Measurements from ENCODE around the gene SEMA6A.

SEMA6A gene

GRCh38 chr5:116521173-116521872, 53.3 kb downstream of the SEMA6A start:
- no peak overlapping the region for H3K27ac ChIP-seq (ENCODE audit: low read depth, low read length, poor library complexity, severe bottlenecking)
- no peaks in the 10 kb centered on the region for H3K79me2 ChIP-seq (ENCODE audit: insufficient read depth, low read length)
- H3F3A ChIP-seq (ENCODE audit: insufficient read depth, low read length), result no peaks in the 10 kb centered on the region
- H3K27me3 ChIP-seq (ENCODE audit: insufficient read depth, low read length), result no peaks in the 10 kb centered on the region
- no peaks in the 10 kb centered on the region for H4K20me1 ChIP-seq (ENCODE audit: insufficient read depth, low read length)
- TF ChIP-seq CTCF (IDR thresholded peaks at IDR 0.05; ENCODE audit: low read length) (no peak), EZH2 (IDR thresholded peaks at IDR 0.05; ENCODE audit: borderline replicate concordance, low read length) (no peak)
- no peaks in the 10 kb centered on the region for H3K4me1 ChIP-seq (ENCODE audit: insufficient read depth, low read length, severe bottlenecking)
- no peaks in the 10 kb centered on the region for H3K9me3 ChIP-seq (ENCODE audit: low read length)
- H3K9me2 ChIP-seq (ENCODE audit: low read depth, low read length), result no peaks in the 10 kb centered on the region
- no peak overlapping the region for H2AFZ ChIP-seq (ENCODE audit: low read length)
- H3K9ac ChIP-seq (ENCODE audit: low read length), result no peak overlapping the region
- no peaks in the 10 kb centered on the region for H3K36me3 ChIP-seq (ENCODE audit: insufficient read depth, low read length)
- H3K4me3 ChIP-seq (ENCODE audit: low read depth, low read length, poor library complexity, severe bottlenecking), result no peak overlapping the region
- no peak overlapping the region for H3K4me2 ChIP-seq (ENCODE audit: low read length)

GRCh38 chr5:116520771-116521170, 53.9 kb downstream of the SEMA6A start:
- H3K9ac ChIP-seq (ENCODE audit: low read length), result no peak overlapping the region
- no peak overlapping the region for H2AFZ ChIP-seq (ENCODE audit: low read length)
- H4K20me1 ChIP-seq (ENCODE audit: insufficient read depth, low read length), result no peaks in the 10 kb centered on the region
- H3F3A ChIP-seq (ENCODE audit: insufficient read depth, low read length), result no peaks in the 10 kb centered on the region
- H3K27ac ChIP-seq (ENCODE audit: low read depth, low read length, poor library complexity, severe bottlenecking), result no peak overlapping the region
- TF ChIP-seq EZH2 (IDR thresholded peaks at IDR 0.05; ENCODE audit: borderline replicate concordance, low read length) (no peak), CTCF (IDR thresholded peaks at IDR 0.05; ENCODE audit: low read length) (no peak)
- no peaks in the 10 kb centered on the region for H3K79me2 ChIP-seq (ENCODE audit: insufficient read depth, low read length)
- H3K4me1 ChIP-seq (ENCODE audit: insufficient read depth, low read length, severe bottlenecking), result no peaks in the 10 kb centered on the region
- no peaks in the 10 kb centered on the region for H3K36me3 ChIP-seq (ENCODE audit: insufficient read depth, low read length)
- no peaks in the 10 kb centered on the region for H3K9me3 ChIP-seq (ENCODE audit: low read length)
- no peaks in the 10 kb centered on the region for H3K27me3 ChIP-seq (ENCODE audit: insufficient read depth, low read length)
- H3K9me2 ChIP-seq (ENCODE audit: low read depth, low read length), result no peaks in the 10 kb centered on the region
- no peak overlapping the region for H3K4me2 ChIP-seq (ENCODE audit: low read length)
- no peak overlapping the region for H3K4me3 ChIP-seq (ENCODE audit: low read depth, low read length, poor library complexity, severe bottlenecking)

- Histone ChIP-seq H3K79me2 (ENCODE audit: insufficient read depth, low read length) (no peaks in the 10 kb centered on the region), H4K20me1 (ENCODE audit: insufficient read depth, low read length) (no peaks in the 10 kb centered on the region), H3K9ac (ENCODE audit: low read length) (no peak overlapping the region), H3K9me2 (ENCODE audit: low read depth, low read length) (no peaks in the 10 kb centered on the region), H3K27ac (ENCODE audit: low read depth, low read length, poor library complexity, severe bottlenecking) (no peak overlapping the region), H3K36me3 (ENCODE audit: insufficient read depth, low read length) (no peaks in the 10 kb centered on the region), H3K4me2 (ENCODE audit: low read length) (no peak overlapping the region), H3K27me3 (ENCODE audit: insufficient read depth, low read length) (no peaks in the 10 kb centered on the region), H3F3A (ENCODE audit: insufficient read depth, low read length) (no peaks in the 10 kb centered on the region), H3K4me3 (ENCODE audit: low read depth, low read length, poor library complexity, severe bottlenecking) (no peak overlapping the region), H2AFZ (ENCODE audit: low read length) (no peak overlapping the region), H3K4me1 (ENCODE audit: insufficient read depth, low read length, severe bottlenecking) (no peaks in the 10 kb centered on the region), H3K9me3 (ENCODE audit: low read length) (no peaks in the 10 kb centered on the region)
- TF ChIP-seq CTCF (IDR thresholded peaks at IDR 0.05; ENCODE audit: low read length), result no peak
- TF ChIP-seq EZH2 (IDR thresholded peaks at IDR 0.05; ENCODE audit: borderline replicate concordance, low read length), result no peak
Observed at GRCh38 chr5:116518423-116518822, 56.2 kb downstream of the SEMA6A start.
